Measurements from ENCODE around the gene ISYNA1.

Gene ISYNA1

DNA sequence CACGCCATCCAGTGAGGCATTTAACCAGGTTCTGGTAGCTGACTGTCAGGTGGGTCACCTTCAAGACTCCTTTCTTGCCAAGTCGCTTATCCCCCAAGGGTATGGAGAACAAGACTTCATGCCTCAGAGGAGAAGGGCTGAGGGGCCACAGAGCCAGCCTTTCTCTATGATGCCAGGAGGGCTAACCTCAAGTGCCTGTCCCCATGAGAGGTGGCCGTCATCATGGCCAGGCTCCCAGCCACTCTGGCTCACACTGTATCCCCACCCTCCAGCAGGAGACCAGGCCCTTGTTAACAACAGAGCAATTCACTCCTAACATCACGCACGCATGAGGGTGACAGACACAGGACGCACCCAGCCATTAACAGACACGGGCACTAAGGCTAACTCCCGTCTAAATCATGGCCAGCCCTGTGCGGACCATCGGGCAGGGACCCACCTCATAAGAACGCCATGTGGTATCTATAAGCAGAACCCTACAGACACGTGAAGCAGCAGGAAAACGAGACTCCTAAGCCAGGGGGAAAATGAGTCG, 38.6 kb upstream of the ISYNA1 start:
- H3K27me3 ChIP-seq (ENCODE audit: insufficient read depth, low read length): no peaks in the 10 kb centered on the region
- H3K9me2 ChIP-seq (ENCODE audit: low read depth, low read length): no peaks in the 10 kb centered on the region
- H2AFZ ChIP-seq (ENCODE audit: low read length): no peak overlapping the region
- H3K27ac ChIP-seq (ENCODE audit: low read depth, low read length, poor library complexity, severe bottlenecking): no peak overlapping the region
- H3F3A ChIP-seq (ENCODE audit: insufficient read depth, low read length): no peaks in the 10 kb centered on the region
- H3K9ac ChIP-seq (ENCODE audit: low read length): no peak overlapping the region
- TF ChIP-seq, protein P1, sequence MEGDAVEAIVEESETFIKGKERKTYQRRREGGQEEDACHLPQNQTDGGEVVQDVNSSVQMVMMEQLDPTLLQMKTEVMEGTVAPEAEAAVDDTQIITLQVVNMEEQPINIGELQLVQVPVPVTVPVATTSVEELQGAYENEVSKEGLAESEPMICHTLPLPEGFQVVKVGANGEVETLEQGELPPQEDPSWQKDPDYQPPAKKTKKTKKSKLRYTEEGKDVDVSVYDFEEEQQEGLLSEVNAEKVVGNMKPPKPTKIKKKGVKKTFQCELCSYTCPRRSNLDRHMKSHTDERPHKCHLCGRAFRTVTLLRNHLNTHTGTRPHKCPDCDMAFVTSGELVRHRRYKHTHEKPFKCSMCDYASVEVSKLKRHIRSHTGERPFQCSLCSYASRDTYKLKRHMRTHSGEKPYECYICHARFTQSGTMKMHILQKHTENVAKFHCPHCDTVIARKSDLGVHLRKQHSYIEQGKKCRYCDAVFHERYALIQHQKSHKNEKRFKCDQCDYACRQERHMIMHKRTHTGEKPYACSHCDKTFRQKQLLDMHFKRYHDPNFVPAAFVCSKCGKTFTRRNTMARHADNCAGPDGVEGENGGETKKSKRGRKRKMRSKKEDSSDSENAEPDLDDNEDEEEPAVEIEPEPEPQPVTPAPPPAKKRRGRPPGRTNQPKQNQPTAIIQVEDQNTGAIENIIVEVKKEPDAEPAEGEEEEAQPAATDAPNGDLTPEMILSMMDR (IDR thresholded peaks at IDR 0.05; ENCODE audit: low read length): no peak
- no peak for TF ChIP-seq EZH2 (IDR thresholded peaks at IDR 0.05; ENCODE audit: borderline replicate concordance, low read length)
- no peak overlapping the region for H3K4me3 ChIP-seq (ENCODE audit: low read depth, low read length, poor library complexity, severe bottlenecking)
- H3K9me3 ChIP-seq (ENCODE audit: low read length): no peaks in the 10 kb centered on the region
- H3K36me3 ChIP-seq (ENCODE audit: insufficient read depth, low read length): no peaks in the 10 kb centered on the region
- H3K79me2 ChIP-seq (ENCODE audit: insufficient read depth, low read length): no peaks in the 10 kb centered on the region
- no peak overlapping the region for H3K4me2 ChIP-seq (ENCODE audit: low read length)
- no peaks in the 10 kb centered on the region for H4K20me1 ChIP-seq (ENCODE audit: insufficient read depth, low read length)
- H3K4me1 ChIP-seq (ENCODE audit: insufficient read depth, low read length, severe bottlenecking): peaks cover 17% of the 10 kb centered on the region

DNA sequence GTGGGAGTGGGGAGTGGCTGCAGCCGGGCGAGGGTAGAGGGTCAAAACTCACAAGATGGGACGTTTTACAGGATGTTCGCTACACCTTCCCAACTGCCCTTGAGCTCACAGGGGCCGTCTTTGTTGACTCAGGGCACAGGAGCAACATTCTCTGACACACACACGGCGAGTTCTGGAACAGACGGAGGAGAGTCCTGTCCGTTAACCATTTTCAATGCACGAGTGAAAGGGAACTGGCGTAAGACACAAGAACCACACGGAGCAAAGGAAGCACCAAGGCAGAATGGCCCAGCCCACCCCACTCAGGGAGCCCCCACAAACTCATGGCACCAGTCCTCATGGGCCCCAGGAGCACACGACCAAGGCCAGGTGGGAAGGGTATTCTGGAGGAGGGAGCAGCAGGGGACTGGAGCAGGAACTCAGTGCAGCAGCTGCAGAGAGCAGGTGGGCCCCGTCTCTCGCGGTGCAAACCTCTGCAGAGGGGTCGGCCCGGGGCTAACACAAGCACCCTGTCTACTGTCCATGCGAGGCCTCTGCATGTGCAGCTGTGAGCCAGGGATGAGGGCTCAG, 37.9 kb upstream of the ISYNA1 start:
- H3K27ac ChIP-seq (ENCODE audit: low read depth, low read length, poor library complexity, severe bottlenecking): no peak overlapping the region
- H2AFZ ChIP-seq (ENCODE audit: low read length): no peak overlapping the region
- H3K27me3 ChIP-seq (ENCODE audit: insufficient read depth, low read length): no peaks in the 10 kb centered on the region
- peaks cover 17% of the 10 kb centered on the region for H3K4me1 ChIP-seq (ENCODE audit: insufficient read depth, low read length, severe bottlenecking)
- no peaks in the 10 kb centered on the region for H3K9me2 ChIP-seq (ENCODE audit: low read depth, low read length)
- no peaks in the 10 kb centered on the region for H3K36me3 ChIP-seq (ENCODE audit: insufficient read depth, low read length)
- no peaks in the 10 kb centered on the region for H3F3A ChIP-seq (ENCODE audit: insufficient read depth, low read length)
- no peak for TF ChIP-seq EZH2 (IDR thresholded peaks at IDR 0.05; ENCODE audit: borderline replicate concordance, low read length)
- TF ChIP-seq, protein P1 (IDR thresholded peaks at IDR 0.05; ENCODE audit: low read length): no peak
- no peak overlapping the region for H3K9ac ChIP-seq (ENCODE audit: low read length)
- H4K20me1 ChIP-seq (ENCODE audit: insufficient read depth, low read length): no peaks in the 10 kb centered on the region
- no peak overlapping the region for H3K4me2 ChIP-seq (ENCODE audit: low read length)
- H3K4me3 ChIP-seq (ENCODE audit: low read depth, low read length, poor library complexity, severe bottlenecking): no peak overlapping the region
- H3K9me3 ChIP-seq (ENCODE audit: low read length): no peaks in the 10 kb centered on the region
- no peaks in the 10 kb centered on the region for H3K79me2 ChIP-seq (ENCODE audit: insufficient read depth, low read length)

DNA sequence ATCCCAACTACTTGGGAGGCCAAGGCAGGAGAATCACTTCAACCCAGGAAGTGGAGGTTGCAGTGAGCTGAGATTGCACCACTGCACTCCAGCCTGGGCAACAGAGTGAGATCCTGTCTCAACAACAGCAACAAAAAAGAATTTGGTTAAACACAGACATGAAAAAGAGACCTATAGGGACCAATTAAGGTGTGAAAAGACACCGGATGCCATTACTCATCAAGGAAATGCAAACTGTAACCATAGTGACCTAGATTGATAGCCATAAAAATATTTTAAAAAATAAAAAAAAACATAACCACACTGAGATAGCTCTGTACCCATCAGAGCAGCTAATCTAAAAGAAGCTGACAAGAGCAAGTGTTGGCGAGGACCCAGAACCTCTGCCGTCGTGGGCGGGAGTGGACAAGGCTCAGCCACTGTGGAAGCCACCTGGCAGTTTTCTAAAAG, 37.1 kb upstream of the ISYNA1 start:
- H3K27me3 ChIP-seq (ENCODE audit: insufficient read depth, low read length): no peaks in the 10 kb centered on the region
- H3K9me2 ChIP-seq (ENCODE audit: low read depth, low read length): no peaks in the 10 kb centered on the region
- H3K36me3 ChIP-seq (ENCODE audit: insufficient read depth, low read length): no peaks in the 10 kb centered on the region
- no peak overlapping the region for H3K4me3 ChIP-seq (ENCODE audit: low read depth, low read length, poor library complexity, severe bottlenecking)
- H2AFZ ChIP-seq (ENCODE audit: low read length): no peak overlapping the region
- no peak overlapping the region for H3K9ac ChIP-seq (ENCODE audit: low read length)
- no peaks in the 10 kb centered on the region for H3K9me3 ChIP-seq (ENCODE audit: low read length)
- no peak overlapping the region for H3K4me2 ChIP-seq (ENCODE audit: low read length)
- no peak for TF ChIP-seq EZH2 (IDR thresholded peaks at IDR 0.05; ENCODE audit: borderline replicate concordance, low read length)
- TF ChIP-seq, protein P1 (IDR thresholded peaks at IDR 0.05; ENCODE audit: low read length): no peak
- no peaks in the 10 kb centered on the region for H3K79me2 ChIP-seq (ENCODE audit: insufficient read depth, low read length)
- no peak overlapping the region for H3K27ac ChIP-seq (ENCODE audit: low read depth, low read length, poor library complexity, severe bottlenecking)
- no peaks in the 10 kb centered on the region for H4K20me1 ChIP-seq (ENCODE audit: insufficient read depth, low read length)
- H3F3A ChIP-seq (ENCODE audit: insufficient read depth, low read length): no peaks in the 10 kb centered on the region
- H3K4me1 ChIP-seq (ENCODE audit: insufficient read depth, low read length, severe bottlenecking): peaks cover 14% of the 10 kb centered on the region
